HG03103 (cell line): ENCODE data around the gene ITGAX.
"Not testable (repeated sequence)": the region's sequence is repeated elsewhere in the genome, so short reads cannot be mapped to it uniquely, and the experiment has no call there.

ENCODE experiments used
- ATAC-seq: cut with Tn5 transposase; IDR thresholded peaks from one replicate; pipeline ENCODE4 v1.9.1; 2021; ENCODE audit warnings: low read depth; ENCODE audit not compliant: unreplicated experiment

The ITGAX gene

DNA sequence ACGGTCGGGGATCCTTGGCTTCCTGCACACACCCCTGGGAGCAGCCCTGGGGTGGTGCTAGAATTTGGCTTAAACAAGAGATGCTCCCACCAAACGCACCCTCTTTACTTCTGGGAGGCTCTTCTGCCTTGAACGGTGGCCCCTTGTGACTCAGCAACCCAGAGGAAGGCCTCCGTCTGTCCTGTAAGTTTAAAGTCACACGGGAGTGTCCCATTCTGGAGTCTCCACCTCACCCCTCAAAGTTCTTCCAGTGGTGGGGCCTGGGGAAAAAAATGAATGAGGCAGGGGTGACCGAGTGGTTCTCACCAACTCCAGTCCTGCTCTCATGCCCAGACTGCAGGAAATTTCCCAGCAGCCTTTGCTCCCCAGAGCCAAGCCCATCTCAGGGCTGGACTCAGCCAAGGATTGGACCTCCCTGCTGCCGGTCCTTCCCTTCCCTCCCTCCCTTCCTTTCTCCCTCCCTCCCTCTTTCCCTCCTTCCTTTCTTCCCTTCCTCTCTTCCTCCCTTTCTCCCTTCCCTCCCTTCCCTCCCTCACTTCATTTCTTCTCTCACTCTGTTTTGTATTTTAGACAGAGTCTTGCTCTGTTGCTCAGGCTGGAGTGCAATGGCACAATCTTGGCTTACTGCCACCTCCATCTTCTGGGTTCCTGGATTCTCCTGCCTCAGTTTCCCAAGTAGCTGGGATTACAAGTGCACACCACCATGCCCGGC is 49.5 kb downstream of the ITGAX start:
- ATAC-seq, result no peak

DNA sequence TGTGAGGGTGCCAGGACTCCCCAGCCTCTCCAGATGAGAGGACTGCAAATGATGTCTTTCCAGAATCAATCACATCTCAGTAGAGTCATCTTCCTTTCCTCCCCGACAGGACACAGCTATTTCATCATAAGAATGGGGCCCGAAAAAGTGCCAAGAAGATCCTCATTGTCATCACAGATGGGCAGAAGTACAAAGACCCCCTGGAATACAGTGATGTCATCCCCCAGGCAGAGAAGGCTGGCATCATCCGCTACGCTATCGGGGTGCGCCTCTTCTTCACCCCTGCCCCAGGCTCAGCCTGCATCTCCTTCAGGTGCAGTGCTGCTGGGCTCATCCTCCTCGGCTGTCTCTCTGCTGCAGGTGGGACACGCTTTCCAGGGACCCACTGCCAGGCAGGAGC is 52.4 kb downstream of the ITGAX start:
- ATAC-seq, result no peak

DNA sequence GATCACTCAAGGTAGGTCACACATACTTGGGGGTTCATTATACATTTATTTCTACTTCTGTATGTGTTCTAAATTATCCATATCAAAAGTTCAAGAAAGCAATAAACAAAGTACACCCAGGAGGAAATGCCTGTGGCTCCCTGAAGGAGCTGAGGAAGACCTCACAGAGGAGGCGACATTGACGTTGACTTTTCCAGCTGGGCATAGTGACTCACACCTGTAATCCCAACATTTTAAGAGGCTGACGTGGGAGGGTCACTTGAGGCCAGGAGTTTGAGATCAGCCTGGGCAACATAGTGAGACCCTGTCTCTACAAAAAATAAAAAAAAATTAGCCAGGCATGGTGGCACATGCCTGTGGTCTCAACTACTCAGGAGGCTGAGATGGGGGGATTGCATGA is 54.5 kb downstream of the ITGAX start:
- no peak for ATAC-seq

DNA sequence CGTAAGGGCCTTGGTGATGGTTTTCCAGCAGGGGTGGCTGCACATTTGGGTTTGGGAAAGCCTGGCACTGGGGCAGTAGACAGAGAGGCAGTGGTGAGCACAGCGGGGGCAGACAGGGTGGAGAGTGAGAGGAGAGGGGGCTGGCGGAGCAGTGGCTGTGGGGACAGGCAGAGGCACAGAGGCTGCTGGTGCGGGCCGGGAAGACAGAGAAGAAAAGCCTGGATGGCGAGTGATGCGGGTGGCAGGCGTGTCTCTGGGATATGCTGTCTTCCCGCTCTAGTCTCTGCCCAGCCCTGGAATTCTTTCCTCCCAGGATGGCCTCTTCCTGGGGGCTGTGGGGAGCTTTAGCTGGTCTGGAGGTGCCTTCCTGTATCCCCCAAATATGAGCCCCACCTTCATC is 55.1 kb downstream of the ITGAX start:
- ATAC-seq, result no peak

DNA sequence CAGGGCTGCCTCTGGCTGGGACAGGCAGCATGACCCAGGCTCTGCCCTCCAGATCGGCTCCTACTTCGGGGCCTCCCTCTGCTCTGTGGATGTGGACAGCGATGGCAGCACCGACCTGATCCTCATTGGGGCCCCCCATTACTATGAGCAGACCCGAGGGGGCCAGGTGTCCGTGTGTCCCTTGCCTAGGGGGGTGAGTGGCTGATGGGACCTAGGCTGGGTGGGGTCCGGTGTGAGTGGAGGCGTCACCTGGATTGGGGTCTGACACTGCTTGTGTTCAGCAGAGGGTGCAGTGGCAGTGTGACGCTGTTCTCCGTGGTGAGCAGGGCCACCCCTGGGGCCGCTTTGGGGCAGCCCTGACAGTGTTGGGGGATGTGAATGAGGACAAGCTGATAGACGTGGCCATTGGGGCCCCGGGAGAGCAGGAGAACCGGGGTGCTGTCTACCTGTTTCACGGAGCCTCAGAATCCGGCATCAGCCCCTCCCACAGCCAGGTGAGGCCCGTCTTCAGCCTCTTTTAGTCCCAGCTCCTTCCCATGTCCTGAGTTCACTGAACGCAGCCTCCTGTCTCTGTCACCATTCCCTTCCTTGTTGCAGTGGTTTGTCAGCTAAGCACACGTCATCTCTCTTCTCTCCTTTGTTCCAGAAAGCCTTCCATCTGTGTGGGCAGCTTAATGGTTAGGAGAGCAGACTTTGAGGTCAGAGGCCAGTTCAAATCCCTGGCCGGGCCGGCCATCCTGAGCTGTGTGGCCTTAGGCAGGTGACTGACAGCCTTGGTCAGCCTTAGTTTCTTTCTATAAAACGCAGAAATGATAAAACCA is 56.3 kb downstream of the ITGAX start:
- no peak for ATAC-seq

DNA sequence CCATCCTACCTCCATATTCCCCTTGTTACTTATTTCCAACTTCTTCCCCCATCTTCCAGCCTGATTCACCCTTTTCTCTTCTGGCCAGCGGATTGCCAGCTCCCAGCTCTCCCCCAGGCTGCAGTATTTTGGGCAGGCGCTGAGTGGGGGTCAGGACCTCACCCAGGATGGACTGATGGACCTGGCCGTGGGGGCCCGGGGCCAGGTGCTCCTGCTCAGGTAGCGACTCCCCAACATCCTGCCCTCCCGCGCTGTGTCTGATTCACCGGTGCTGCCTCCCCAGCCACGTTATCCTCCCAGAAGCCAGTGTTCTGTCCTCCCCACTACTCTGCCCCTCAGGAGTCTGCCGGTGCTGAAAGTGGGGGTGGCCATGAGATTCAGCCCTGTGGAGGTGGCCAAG is 57.8 kb downstream of the ITGAX start:
- ATAC-seq, result no peak

DNA sequence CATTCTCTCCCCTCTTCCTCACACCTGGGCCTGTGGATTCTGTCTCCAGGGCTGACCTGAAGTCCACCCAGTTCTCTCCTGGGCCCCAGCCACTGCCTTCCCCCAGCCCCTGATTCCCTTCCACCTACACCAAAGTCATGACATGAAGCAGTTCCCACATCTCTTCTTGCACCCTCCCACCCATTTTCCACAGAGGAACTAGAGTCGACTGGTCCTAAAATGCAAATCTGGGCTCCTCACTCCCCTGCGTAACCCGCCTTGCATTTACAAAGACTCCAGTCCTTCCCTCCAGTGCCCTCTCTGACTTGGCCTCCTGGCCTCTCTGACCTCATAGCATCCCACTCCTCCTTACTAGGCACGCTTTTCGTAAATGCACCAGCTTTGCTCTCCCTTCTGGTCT is 58.4 kb downstream of the ITGAX start:
- no peak for ATAC-seq

DNA sequence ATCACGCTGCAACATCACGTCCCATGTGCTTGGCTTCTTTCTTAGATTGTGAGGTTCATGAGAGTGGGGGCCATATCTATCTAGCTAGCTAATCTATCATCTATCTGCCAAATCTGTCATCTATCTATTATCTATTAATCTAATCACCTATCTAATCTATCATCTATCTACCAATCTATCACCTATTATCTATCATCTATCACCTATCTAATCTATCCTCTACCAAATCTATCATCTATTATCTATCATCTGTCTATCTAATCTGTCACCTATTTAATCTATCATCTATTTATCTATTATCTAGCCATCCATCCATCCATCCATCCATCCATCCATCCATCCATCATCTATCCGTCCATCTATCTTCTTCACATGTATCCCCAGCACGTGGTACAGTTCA is 59.0 kb downstream of the ITGAX start:
- ATAC-seq, result no peak

DNA sequence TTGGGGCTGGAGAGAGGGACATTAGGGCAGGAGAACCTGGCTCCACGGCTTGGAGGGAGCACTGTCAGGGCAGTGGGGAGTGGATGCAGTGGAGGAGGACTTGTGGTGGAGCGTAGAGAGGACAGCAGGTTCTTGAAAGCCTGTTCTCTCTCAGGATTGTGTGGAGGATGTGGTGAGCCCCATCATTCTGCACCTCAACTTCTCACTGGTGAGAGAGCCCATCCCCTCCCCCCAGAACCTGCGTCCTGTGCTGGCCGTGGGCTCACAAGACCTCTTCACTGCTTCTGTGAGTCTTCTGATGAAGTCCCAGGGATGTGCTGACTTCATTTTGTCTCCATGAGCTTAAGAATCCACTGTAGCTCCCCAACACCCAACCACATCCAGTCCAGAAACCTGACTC is 59.7 kb downstream of the ITGAX start:
- no peak for ATAC-seq

DNA sequence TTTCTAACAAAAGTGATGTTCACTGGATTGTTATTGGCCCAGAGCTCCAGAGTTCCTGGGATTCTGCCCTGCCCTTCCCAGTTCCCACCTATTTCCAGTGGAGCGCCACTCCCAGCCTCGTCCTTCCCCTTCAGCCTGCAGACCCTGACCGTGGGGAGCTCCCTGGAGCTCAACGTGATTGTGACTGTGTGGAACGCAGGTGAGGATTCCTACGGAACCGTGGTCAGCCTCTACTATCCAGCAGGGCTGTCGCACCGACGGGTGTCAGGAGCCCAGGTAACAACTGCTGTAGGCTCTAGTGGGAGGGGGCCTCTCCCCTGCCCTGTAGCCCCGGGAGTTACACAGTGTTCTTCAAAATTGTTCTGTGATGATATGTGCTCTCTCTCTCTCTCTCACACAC is 61.4 kb downstream of the ITGAX start:
- no peak for ATAC-seq

DNA sequence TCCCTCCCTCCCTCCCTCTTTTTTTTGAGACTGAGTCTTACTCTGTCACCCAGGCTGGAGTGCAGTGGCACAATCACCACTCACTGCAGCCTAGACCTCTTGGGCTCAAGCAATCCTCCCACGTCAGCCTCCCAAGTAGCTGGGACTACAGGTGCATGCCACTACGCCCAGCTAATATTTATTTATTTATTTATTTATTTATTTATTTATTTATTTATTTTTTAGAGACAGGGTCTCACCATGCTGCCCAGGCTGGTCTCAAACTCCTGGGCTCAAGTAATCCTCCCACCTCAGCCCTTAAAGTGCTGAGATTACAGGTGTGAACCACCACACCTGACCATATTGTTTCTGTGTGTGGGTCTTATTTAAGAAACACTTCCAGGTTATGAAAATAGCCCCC is 62.1 kb downstream of the ITGAX start:
- ATAC-seq, result not testable (repeated sequence)

DNA sequence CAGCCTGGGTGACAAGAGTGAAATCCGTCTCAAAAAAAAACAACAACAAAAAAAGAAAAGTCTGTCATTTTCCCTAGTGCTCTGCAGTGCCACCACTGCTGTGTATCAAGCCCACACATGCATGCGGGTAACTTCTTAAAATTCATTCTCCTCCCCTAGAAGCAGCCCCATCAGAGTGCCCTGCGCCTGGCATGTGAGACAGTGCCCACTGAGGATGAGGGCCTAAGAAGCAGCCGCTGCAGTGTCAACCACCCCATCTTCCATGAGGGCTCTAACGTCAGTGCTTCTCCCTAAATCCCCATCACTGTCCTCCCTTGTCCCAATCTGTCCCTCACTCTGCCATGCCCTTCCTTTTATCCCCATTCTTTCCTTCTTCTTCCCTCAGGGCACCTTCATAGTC is 62.9 kb downstream of the ITGAX start:
- ATAC-seq, result no peak

DNA sequence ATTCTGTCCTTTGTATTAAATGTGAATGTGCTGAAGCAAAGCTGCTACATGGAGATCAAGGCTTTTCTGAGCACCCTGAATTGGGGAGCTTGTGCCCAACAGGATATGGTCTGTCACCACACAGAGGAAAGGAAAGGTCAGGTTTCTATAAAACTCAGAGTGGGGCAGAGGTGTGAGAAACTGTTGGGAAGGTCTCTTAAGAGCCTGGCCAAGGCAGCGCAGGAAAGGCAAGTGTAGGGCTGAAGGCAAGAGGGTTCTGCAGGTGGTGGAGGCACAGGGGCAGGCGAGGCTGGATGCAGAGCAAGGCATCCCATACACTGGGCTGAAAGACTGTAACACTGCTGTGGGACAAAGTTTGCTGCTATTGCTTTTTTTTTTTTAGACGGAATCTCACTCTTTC is 65.1 kb downstream of the ITGAX start:
- ATAC-seq, result no peak

DNA sequence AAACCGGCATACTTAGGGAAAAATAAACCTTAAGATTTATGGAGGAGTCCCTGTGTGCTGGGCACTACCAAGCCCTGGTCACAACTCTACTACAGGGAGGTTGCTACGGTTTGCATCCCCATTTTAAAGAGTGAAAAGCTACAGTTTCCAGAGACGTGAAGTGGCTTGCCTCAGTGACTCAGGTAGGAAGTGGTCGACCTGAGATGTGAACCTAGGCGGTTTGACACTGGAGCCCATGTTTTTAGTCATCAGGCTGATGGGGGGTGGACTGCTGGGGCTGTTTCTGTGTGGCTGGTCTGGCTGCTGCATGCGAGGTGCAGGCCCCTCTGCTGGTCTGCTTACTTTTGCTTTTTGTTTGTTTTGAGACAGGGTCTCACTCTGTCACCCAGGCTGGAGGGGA is 66.6 kb downstream of the ITGAX start:
- peak; percentile 52 for ATAC-seq

DNA sequence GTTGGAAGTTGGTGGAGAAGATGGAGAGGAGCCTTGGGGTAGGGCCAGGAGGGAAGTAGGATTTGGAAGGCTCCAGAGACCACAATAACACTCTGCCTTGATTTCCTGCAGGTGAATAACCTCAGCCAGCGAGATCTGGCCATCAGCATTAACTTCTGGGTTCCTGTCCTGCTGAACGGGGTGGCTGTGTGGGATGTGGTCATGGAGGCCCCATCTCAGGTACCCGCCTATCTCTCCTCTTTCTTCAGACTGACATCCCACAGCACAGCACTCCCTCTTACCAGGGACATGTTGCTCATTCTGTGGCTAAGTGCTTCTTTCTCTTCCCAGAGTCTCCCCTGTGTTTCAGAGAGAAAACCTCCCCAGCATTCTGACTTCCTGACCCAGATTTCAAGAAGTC is 68.3 kb downstream of the ITGAX start:
- no peak for ATAC-seq

DNA sequence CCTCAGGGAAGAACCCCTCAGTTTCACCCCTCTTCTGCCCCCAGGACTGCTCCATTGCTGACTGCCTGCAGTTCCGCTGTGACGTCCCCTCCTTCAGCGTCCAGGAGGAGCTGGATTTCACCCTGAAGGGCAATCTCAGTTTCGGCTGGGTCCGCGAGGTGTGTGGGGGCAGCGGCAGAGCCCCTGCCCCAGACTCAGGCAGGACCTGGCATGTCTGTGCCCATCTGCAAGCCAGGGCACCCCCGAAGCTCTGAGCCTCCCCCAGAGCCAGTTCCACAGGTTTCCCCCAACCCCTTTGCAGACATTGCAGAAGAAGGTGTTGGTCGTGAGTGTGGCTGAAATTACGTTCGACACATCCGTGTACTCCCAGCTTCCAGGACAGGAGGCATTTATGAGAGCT is 68.8 kb downstream of the ITGAX start:
- ATAC-seq, result no peak

DNA sequence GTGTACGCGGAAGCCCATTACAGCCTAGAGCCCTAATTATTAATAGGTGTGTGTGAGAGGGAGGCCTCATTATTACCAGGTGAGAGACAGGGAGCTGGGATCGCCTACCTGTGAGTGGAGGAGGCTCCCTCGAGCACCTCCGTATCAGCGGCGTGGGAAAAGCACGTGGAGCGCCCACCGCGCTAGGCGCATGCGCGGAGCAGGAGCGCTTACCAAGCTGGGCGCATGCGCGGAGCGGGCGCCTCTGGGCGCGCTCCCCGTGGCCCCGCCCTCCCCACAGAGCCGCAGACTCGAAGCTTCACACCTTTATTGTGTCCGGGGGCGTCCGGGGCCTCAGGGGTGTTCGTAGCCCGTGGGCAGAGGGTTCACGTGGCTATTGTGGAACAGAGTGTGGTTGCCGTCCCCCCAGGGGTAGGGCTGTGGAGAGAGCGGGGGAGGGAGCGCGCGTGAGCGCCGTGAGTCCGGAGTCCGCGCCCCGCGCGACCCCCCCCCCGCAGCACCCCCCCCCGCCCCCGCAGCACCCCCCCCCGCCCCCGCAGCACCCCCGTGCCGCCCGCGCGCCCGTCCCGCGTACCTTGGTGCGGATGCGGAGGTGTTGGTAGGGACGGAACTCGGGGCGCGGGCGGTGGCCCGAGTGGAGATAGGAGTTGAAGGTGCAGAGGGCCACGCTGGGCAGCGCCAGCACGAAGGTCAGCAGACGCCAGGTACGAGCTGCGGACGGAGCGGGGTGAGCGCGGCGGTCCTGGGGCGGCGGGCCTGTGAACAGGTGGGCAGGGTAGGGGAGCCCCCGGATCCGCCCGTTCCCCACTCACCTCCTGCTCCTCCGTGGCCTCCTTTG is 72.7 kb downstream of the ITGAX start:
- no peak for ATAC-seq

DNA sequence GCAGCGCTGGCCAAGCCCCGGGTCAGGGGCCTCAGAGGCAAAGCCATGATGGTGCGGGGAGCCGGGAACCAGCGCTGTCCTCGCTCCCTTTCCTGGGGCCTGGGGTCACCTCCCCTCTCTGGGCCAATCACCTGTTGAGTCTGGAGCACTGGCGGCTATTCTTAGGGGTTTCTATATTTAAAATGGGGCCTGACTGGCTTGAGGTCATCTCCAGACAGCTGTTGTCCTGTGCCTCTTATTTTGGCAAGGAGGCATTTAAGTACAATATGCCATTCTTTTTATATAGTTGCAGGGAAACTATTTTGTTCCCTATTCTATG is 73.3 kb downstream of the ITGAX start, which contains the start of gene COX6A2:
TSS of gene COX6A2 (minus strand) at position 82 of the 319 bp plus-strand sequence. CDS start at position 47, 35 bp downstream.
- no peak for ATAC-seq

DNA sequence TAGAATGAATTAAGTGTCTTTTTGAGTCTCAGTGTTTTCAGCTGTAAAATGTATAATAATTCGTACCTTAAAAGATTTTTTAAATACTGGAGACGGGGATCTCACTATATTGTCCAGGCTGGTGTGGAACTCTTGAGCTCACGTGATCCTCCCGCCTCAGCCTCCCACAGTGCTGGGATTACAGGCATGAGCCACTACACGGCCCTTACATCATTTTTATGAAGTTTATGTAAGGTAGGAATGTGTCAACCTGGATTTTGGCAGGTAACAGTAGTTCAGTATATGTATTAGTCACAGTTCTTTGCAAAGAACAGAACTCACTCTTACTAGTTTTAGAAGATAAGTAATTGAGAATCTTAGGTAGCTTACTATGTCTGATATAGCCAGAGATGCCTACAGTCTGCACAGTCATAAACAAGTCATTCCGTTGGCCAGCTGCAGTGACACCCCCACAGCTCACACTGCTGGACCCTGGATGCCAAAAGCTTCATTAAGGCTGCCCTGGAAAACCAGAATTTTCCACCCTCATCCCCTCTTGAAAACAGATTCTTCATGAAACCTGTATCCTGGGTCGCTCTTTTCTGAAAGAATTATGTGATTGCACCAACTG is 73.8 kb downstream of the ITGAX start:
- no peak for ATAC-seq

DNA sequence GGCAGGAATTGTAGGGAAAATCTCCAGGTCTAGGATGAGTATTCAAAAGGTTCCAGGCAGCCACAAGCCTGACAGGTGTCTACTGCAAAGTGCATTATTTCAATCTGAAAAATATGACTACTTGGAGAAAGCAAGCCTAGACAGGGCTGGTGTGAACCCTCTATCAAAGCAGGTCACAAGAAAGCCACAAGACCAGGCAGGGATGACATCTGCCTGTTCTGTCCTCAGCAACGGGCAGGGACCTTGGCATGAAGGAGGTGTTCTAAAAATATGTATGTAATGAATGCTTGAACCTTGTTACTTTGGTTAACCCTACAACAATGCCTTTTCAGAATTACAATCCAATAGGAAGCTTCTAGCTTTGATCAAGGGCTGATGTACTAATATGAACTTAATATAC is 74.3 kb downstream of the ITGAX start:
- ATAC-seq, result no peak

DNA sequence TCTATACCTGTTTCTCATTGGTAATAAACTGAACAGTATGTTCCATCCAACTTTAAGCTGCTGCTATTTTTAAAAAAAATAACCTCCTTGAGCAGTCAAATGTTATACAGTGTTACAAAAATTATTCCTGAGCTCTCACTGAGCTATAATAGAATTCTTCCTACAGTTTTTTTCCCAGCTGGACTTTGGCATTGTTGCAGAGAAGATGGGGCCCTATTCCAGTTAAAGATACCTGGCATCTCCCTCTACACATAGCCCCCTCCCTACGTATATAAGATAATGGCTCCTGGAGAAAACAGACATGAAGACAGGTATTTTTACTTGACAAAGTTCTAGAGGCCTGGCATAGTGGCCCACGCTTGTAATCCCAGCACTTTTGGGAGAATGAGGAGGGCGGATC is 74.8 kb downstream of the ITGAX start:
- ATAC-seq, result no peak
